ENCODE results near the gene CACNA1B.
"Not testable (repeated sequence)": the region's sequence is repeated elsewhere in the genome, so short reads cannot be mapped to it uniquely, and the experiment has no call there.

The CACNA1B gene

GRCh38 chr9:137875846-137876245 is 1.7 kb upstream of the CACNA1B start:
- DNase-seq (ENCODE audit: insufficient read length, low spot score), result no peak
- no peak for TF ChIP-seq POLR2A (IDR thresholded peaks at IDR 0.05; ENCODE audit: low read depth, low read length)
- FAIRE-seq, result no peak

- DNase-seq (ENCODE audit: insufficient read length, low spot score) (no peak), FAIRE-seq (no peak)
- no peak for TF ChIP-seq POLR2A (IDR thresholded peaks at IDR 0.05; ENCODE audit: low read depth, low read length)
Measured at GRCh38 chr9:137876269-137876668, 1.3 kb upstream of the CACNA1B start.

GRCh38 chr9:137876781-137877386 is 698 bp upstream of the CACNA1B start:
- FAIRE-seq, result no peak
- DNase-seq (ENCODE audit: insufficient read length, low spot score), result no peak
- TF ChIP-seq POLR2A (IDR thresholded peaks at IDR 0.05; ENCODE audit: low read depth, low read length), result no peak

GRCh38 chr9:137878146-137878941 is 762 bp downstream of the CACNA1B start:
- DNase-seq (ENCODE audit: insufficient read length, low spot score) (no peak), FAIRE-seq (no peak)
- TF ChIP-seq POLR2A (IDR thresholded peaks at IDR 0.05; ENCODE audit: low read depth, low read length), result no peak

GRCh38 chr9:137879052-137879451 is 1.5 kb downstream of the CACNA1B start:
- DNase-seq (ENCODE audit: insufficient read length, low spot score), result no peak
- FAIRE-seq, result no peak
- no peak for TF ChIP-seq POLR2A (IDR thresholded peaks at IDR 0.05; ENCODE audit: low read depth, low read length)

- DNase-seq (ENCODE audit: insufficient read length, low spot score) (no peak), FAIRE-seq (no peak)
- no peak for TF ChIP-seq POLR2A (IDR thresholded peaks at IDR 0.05; ENCODE audit: low read depth, low read length)
Measured at GRCh38 chr9:137879566-137880150, 2.1 kb downstream of the CACNA1B start.

- no peak for DNase-seq (ENCODE audit: insufficient read length, low spot score)
- no peak for FAIRE-seq
- TF ChIP-seq POLR2A (IDR thresholded peaks at IDR 0.05; ENCODE audit: low read depth, low read length), result no peak
Measured at GRCh38 chr9:137880160-137880975, 2.8 kb downstream of the CACNA1B start.

GRCh38 chr9:137880976-137881530 is 3.5 kb downstream of the CACNA1B start:
- no peak for TF ChIP-seq POLR2A (IDR thresholded peaks at IDR 0.05; ENCODE audit: low read depth, low read length)
- DNase-seq (ENCODE audit: insufficient read length, low spot score) (no peak), FAIRE-seq (no peak)

- no peak for DNase-seq (ENCODE audit: insufficient read length, low spot score)
- TF ChIP-seq POLR2A (IDR thresholded peaks at IDR 0.05; ENCODE audit: low read depth, low read length), result no peak
- no peak for FAIRE-seq
Measured at GRCh38 chr9:137881591-137882505, 4.3 kb downstream of the CACNA1B start.

GRCh38 chr9:137882506-137882821 is 4.9 kb downstream of the CACNA1B start:
- TF ChIP-seq POLR2A (IDR thresholded peaks at IDR 0.05; ENCODE audit: low read depth, low read length), result no peak
- FAIRE-seq (no peak), DNase-seq (ENCODE audit: insufficient read length, low spot score) (no peak)

- FAIRE-seq; DNase-seq (ENCODE audit: insufficient read length, low spot score): not testable (repeated sequence)
Measured at GRCh38 chr9:137883977-137884376, 6.4 kb downstream of the CACNA1B start.

- FAIRE-seq; DNase-seq (ENCODE audit: insufficient read length, low spot score): not testable (repeated sequence)
Measured at GRCh38 chr9:137884547-137884946, 7.0 kb downstream of the CACNA1B start.

- not testable (repeated sequence) for FAIRE-seq; DNase-seq (ENCODE audit: insufficient read length, low spot score)
Measured at GRCh38 chr9:137885121-137885520, 7.5 kb downstream of the CACNA1B start.

- not testable (repeated sequence) for DNase-seq (ENCODE audit: insufficient read length, low spot score); FAIRE-seq
Measured at GRCh38 chr9:137888621-137889020, 11.0 kb downstream of the CACNA1B start.

- not testable (repeated sequence) for FAIRE-seq; DNase-seq (ENCODE audit: insufficient read length, low spot score)
Measured at GRCh38 chr9:137889966-137890365, 12.4 kb downstream of the CACNA1B start.

GRCh38 chr9:137890768-137891587 is 13.4 kb downstream of the CACNA1B start:
- not testable (repeated sequence) for DNase-seq (ENCODE audit: insufficient read length, low spot score); FAIRE-seq
